ENCODE results near the gene BEND7. TPM values are rescaled to one million over a fixed set of nuclear protein-coding genes. Genes with fewer than 3 reads are reported as not detected.

BEND7 gene
- total and polyA plus RNA-seq, 2 of the 13 experiments (the other 11 are each of a cell fraction or from before 2014, with no cell fraction given), result 14.1 to 17.1 TPM

GRCh38 chr10:13401142-13401541 is 127.7 kb downstream of the BEND7 start:
- Histone ChIP-seq H2AFZ (ENCODE audit: low read length) (no peak overlapping the region), H3K79me2 (ENCODE audit: insufficient read depth, low read length) (no peaks in the 10 kb centered on the region), H3K36me3 (replicated peaks in 1 of 2; ENCODE audit: control insufficient read depth in 1 of 2, insufficient read depth in 2 of 2, low read length in 2 of 2) (no peaks in the 10 kb centered on the region), H3K4me1 (ENCODE audit: insufficient read depth, low read length) (peaks cover 10% of the 10 kb centered on the region), H3K9me3 (ENCODE audit: low read length) (no peaks in the 10 kb centered on the region), H4K20me1 (ENCODE audit: insufficient read depth, low read length) (no peaks in the 10 kb centered on the region), H3K4me2 (ENCODE audit: low read depth, low read length) (no peak overlapping the region), H3K9ac (ENCODE audit: insufficient read depth, low read depth, low read length) (no peak overlapping the region), H3K27ac (ENCODE audit: extremely low read length, insufficient read depth, low read length) (no peak overlapping the region), H3K27me3 (ENCODE audit: control insufficient read depth in 1 of 2, insufficient read depth in 2 of 2, low read length in 2 of 2) (no peaks in the 10 kb centered on the region; a peak in 1 of 5 replicates), H3K4me3 (replicated peaks in 1 of 3; ENCODE audit: insufficient read depth in 1 of 3, low read depth in 2 of 3, low read length in 3 of 3) (no peak overlapping the region)
- ChIA-PET CTCF (ENCODE audit: low intra/inter-chr PET ratio, low total read pairs) (no interaction called here), POLR2A (no interaction called here)
- intact Hi-C loops (cut with micrococcal nuclease; ENCODE audit: unreplicated experiment) (no loop called here), in situ Hi-C loops (cut with HindIII; ENCODE audit: extremely low pct_ligation_motif_present, low pct_unique_long_range_greater_than_20kb) (no loop called here)
- BruUV-seq (replicated peaks), result no TSS peak
- no peak for FAIRE-seq
- DNase-seq (ENCODE audit: low spot score), result no peak
- TF ChIP-seq NFRKB (IDR thresholded peaks at IDR 0.05) (no peak), SMAD3 (CRISPR knock-in tag; IDR thresholded peaks at IDR 0.05) (no peak), GTF3A (CRISPR knock-in tag; conservative IDR thresholded peaks at IDR 0.05) (no peak), ERF (CRISPR knock-in tag; IDR thresholded peaks at IDR 0.05) (no peak), SALL1 (CRISPR knock-in tag; IDR thresholded peaks at IDR 0.05) (no peak), ZNF629 (CRISPR knock-in tag; conservative IDR thresholded peaks at IDR 0.05) (no peak), TEF (CRISPR knock-in tag; IDR thresholded peaks at IDR 0.05) (no peak), ZNF468 (CRISPR knock-in tag; IDR thresholded peaks at IDR 0.05) (no peak), HOXA9 (CRISPR knock-in tag; IDR thresholded peaks at IDR 0.05; ENCODE audit: borderline replicate concordance) (no peak), ZNF558 (CRISPR knock-in tag; IDR thresholded peaks at IDR 0.05; ENCODE audit: borderline replicate concordance) (no peak), ZNF761 (CRISPR knock-in tag; conservative IDR thresholded peaks at IDR 0.05) (no peak), CCAR2 (optimal IDR thresholded peaks at IDR 0.05; ENCODE audit: low read depth, low read length) (no peak), DRAP1 (CRISPR knock-in tag; IDR thresholded peaks at IDR 0.05) (no peak)
- TF ChIP-seq, protein P1, sequence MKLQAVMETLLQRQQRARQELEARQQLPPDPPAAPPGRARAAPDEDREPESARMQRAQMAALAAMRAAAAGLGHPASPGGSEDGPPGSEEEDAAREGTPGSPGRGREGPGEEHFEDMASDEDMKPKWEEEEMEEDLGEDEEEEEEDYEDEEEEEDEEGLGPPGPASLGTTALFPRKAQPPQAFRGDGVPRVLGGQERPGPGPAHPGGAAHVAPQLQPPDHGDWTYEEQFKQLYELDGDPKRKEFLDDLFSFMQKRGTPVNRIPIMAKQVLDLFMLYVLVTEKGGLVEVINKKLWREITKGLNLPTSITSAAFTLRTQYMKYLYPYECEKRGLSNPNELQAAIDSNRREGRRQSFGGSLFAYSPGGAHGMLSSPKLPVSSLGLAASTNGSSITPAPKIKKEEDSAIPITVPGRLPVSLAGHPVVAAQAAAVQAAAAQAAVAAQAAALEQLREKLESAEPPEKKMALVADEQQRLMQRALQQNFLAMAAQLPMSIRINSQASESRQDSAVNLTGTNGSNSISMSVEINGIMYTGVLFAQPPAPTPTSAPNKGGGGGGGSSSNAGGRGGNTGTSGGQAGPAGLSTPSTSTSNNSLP (IDR thresholded peaks at IDR 0.05; ENCODE audit: low read depth, low read length), result no peak
- 64% methylated on average over 3 of the region's 3 CpGs for WGBS (ENCODE audit: low lambda C conversion rate)
- ATAC-seq, result no peak

Data from HepG2 (cell line).